Uterus (tissue), 4 donors: ENCODE results near the gene C4orf50. TPM values are rescaled to one million over a fixed set of nuclear protein-coding genes. Genes with fewer than 3 reads are reported as not detected.

Experiments used
- DNase-seq, 2 donors: peaks; one replicate each; pipeline ENCODE4 v3.0.0-alpha.2; 2019 to 2020
- H3K27ac ChIP-seq, 2 donors: fragments of 200-600 bp; sonication (generic); 1 replicate in 1 of 2; 2 replicates in 1 of 2; pipeline ENCODE4 v1.5.1; 2016 to 2018
- H3K27me3 ChIP-seq, 2 donors: fragments of 200-600 bp; sonication (generic); one replicate each; pipeline ENCODE4 v1.5.1; 2018 to 2019; ENCODE audit warnings: control low read depth in 1 of 2
- H3K36me3 ChIP-seq, 2 donors: fragments of 200-600 bp; sonication (generic); one replicate each; pipeline ENCODE4 v1.5.1; 2019; ENCODE audit warnings: control low read depth in 1 of 2
- H3K4me1 ChIP-seq, 2 donors: fragments of 200-600 bp; sonication (generic); one replicate each; pipeline ENCODE4 v1.5.1; 2018 to 2019; ENCODE audit warnings: control low read depth in 1 of 2
- H3K4me3 ChIP-seq, 2 donors: fragments of 200-600 bp; sonication (generic); 1 replicate in 1 of 2; 2 replicates in 1 of 2; pipeline ENCODE4 v1.5.1; 2018 to 2019; ENCODE audit warnings: mild to moderate bottlenecking in 1 of 2
- H3K9me3 ChIP-seq, 2 donors: fragments of 200-600 bp; sonication (generic); one replicate each; pipeline ENCODE4 v1.5.1; 2019; ENCODE audit warnings: control low read depth in 1 of 2
- CTCF ChIP-seq, 4 experiments: fragments of 200-600 bp in 2 of 4; fragments of 450-650 bp in 2 of 4; sonication (generic) in 2 of 4; IDR thresholded peaks; one replicate each; pipeline ENCODE4 v1.5.1; 2016 to 2019; ENCODE audit warnings: antibody characterized with exemption in 4 of 4, mild to moderate bottlenecking in 2 of 4, moderate library complexity in 1 of 4
- POLR2A ChIP-seq, 2 donors: fragments of 450-650 bp; IDR thresholded peaks; one replicate each; pipeline ENCODE4 v1.6.1; 2016; ENCODE audit warnings: antibody characterized with exemption in 2 of 2, mild to moderate bottlenecking in 1 of 2, moderate library complexity in 1 of 2
- intact Hi-C: fragments of 100-400 bp; cut with DNase I; formaldehyde crosslinking; loops from one replicate; pipeline ENCODE4 v1.15.1; 2023; ENCODE audit warnings: low total_unique reads
- total RNA-seq, 4 donors: library from RNA; depleted of rRNA in 3 of 4; stranded (reverse); fragments of >200 nt in 3 of 4; gene quantifications; one replicate each; pipeline versions ENCODE4 v1.1.0 to v1.2.4, GENCODE V29; 2014 to 2023
- donor health status: DM: yes; HTN: yes; CAD: no.

The C4orf50 gene
- total RNA-seq, 4 donors from 2014 or later: under 0.01 to 0.07 TPM; not detected in 2

DNA sequence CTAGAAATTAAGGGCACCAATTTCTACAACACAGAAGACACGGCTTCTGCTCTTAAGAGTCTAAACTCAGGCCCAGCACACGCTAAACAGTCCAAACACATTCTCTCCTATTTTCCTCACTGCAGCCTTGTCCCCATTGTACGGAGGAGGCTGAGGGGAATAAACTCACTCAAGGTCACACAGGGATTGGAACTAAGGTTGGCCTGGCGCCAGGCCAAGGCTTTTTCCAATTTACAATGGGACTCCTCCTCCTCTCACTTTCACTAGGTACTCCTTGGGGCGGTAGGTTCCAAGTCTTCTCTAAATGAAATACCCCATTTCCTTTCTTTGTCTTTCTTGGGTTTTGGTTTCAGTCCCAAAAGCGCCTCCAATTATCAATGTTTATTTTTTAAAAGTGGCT is 76.6 kb downstream of the C4orf50 start:
- no peaks in the 10 kb centered on the region for H3K27me3 ChIP-seq
- H3K4me3 ChIP-seq: no peak overlapping the region
- H3K9me3 ChIP-seq: no peaks in the 10 kb centered on the region
- no peak for TF ChIP-seq POLR2A (IDR thresholded peaks at IDR 0.05)
- no peak for TF ChIP-seq CTCF (IDR thresholded peaks at IDR 0.05)
- intact Hi-C loops: no loop called here
- no peaks in the 10 kb centered on the region for H3K4me1 ChIP-seq
- DNase-seq: no peak
- no peaks in the 10 kb centered on the region for H3K36me3 ChIP-seq
- H3K27ac ChIP-seq: no peak overlapping the region

DNA sequence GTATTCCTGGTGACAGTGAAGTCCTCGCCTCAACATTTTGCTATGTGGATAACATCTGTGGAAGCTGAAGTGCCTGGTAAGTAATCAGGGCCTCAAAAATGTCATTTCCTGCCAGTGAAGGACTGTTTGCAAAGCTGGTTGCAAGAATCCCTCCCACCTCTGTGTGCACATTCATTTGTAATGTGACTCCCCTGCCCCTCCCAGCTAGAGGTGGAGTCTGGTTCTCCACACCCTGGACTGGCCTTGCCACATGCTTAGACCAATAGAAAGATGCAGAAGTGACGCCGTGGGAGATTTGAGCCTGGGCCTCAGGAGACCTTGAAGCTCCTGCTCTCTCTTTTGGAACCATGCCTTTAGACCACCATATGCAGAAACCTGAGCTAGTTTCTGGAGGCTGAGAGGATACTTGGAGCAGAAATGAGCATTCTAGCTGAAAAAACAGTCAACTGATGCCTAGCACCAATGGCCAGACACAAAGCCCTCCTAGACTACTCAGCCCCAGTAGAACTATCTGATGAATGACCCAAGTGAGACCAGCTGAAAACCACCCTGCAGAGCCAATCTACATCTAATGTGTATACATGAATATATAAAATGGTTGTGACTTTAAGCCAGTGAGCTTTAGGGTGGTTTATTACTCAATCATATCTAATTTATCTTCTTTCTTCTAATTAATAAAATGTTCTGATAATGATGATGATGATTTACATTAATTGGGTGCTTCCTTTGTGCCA is 77.6 kb downstream of the C4orf50 start:
- H3K4me1 ChIP-seq: no peaks in the 10 kb centered on the region
- no peaks in the 10 kb centered on the region for H3K36me3 ChIP-seq
- no peak overlapping the region for H3K27ac ChIP-seq
- intact Hi-C loops: no loop called here
- H3K9me3 ChIP-seq: no peaks in the 10 kb centered on the region
- no peaks in the 10 kb centered on the region for H3K27me3 ChIP-seq
- no peak for DNase-seq
- no peak overlapping the region for H3K4me3 ChIP-seq
- no peak for TF ChIP-seq POLR2A (IDR thresholded peaks at IDR 0.05)
- no peak for TF ChIP-seq CTCF (IDR thresholded peaks at IDR 0.05)

DNA sequence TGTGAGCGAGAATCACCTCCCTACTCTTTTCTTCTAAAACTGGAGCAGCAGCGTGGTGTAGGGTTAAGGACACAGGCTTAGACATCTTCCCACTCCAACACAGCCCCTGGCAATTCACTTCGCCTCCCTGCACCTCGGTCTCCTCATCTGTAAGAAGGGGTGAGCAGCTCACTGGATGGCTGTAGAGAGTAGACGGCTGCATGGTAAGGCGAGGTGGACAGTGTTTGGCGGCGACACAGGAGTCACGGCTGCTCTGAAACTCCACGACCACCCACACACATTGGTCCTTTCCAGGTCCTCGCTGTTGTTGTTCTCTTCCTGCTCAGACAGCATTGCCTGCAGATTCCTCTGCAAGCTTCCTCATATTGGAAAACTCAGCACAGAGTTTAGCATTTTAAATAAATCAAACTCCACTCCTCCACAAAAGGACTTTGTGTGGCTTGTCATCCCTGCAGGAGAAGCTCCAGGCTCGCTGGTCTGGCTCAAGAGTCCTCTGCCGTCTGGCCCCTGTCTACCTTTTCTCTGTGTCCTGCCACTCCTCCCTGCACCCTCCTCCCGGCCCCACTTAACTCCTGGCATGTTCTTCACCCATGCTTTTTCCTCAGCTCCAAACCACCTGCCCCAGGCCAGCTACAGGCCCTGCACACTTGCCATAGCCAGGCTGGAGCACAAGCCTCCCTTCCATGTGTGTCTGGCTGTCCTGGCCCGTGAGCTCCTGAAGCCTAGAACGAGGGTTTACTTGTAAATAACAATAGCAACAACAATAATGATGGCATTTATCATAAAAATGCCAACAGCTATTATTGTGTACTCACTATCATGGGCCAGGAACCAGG is 84.0 kb downstream of the C4orf50 start:
- Histone ChIP-seq H3K4me3 (no peak overlapping the region), H3K36me3 (no peaks in the 10 kb centered on the region), H3K27ac (no peak overlapping the region), H3K27me3 (no peaks in the 10 kb centered on the region), H3K9me3 (no peaks in the 10 kb centered on the region), H3K4me1 (no peaks in the 10 kb centered on the region)
- intact Hi-C loops: no loop called here
- no peak for DNase-seq
- TF ChIP-seq CTCF (IDR thresholded peaks at IDR 0.05): no peak
- no peak for TF ChIP-seq POLR2A (IDR thresholded peaks at IDR 0.05)

DNA sequence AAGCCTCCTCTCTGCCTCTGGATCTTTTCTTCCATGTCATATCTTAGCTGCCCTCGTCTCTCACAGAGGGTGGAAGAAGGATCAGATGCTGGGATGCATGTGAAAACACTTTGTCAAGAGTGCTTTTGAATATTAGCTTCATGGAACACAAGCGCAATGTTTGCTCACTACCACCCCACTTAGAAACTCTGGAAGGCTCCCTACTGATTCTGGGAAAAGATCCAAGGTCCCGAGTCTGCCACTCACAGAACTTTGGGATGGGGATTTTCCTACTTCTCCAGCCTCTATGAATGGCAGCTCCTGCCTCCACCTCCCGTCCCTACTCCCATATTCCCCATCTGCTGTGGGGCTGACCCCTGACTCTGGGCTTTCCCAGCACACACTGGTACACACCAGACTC is 85.1 kb downstream of the C4orf50 start:
- no peaks in the 10 kb centered on the region for H3K9me3 ChIP-seq
- intact Hi-C loops: no loop called here
- no peak overlapping the region for H3K27ac ChIP-seq
- no peak for TF ChIP-seq POLR2A (IDR thresholded peaks at IDR 0.05)
- no peak for TF ChIP-seq CTCF (IDR thresholded peaks at IDR 0.05)
- no peak overlapping the region for H3K4me3 ChIP-seq
- no peaks in the 10 kb centered on the region for H3K36me3 ChIP-seq
- no peaks in the 10 kb centered on the region for H3K4me1 ChIP-seq
- no peaks in the 10 kb centered on the region for H3K27me3 ChIP-seq
- no peak for DNase-seq

GRCh38 chr4:5932035-5932568 is 86.1 kb downstream of the C4orf50 start:
- Histone ChIP-seq H3K9me3 (no peaks in the 10 kb centered on the region), H3K27me3 (no peaks in the 10 kb centered on the region), H3K4me1 (no peaks in the 10 kb centered on the region), H3K4me3 (no peak overlapping the region), H3K27ac (no peak overlapping the region), H3K36me3 (no peaks in the 10 kb centered on the region)
- TF ChIP-seq POLR2A (IDR thresholded peaks at IDR 0.05): no peak
- intact Hi-C loops: no loop called here
- no peak for DNase-seq
